Activated CD8-positive, alpha-beta memory T cell treated with anti-CD3 and anti-CD28 coated beads, Interleukin-2, amount 50 U/mL, for 24 hours (primary cell): ENCODE results near the gene CSRP1.
"Not testable (repeated sequence)": the region's sequence is repeated elsewhere in the genome, so short reads cannot be mapped to it uniquely, and the experiment has no call there.

ENCODE experiments used
- DNase-seq: peaks from one replicate; pipeline ENCODE4 v3.0.0-alpha.2; 2020; ENCODE audit errors: extremely low read depth

Gene CSRP1

GRCh38 chr1:201476670-201477344, 30.1 kb downstream of the CSRP1 start:
- DNase-seq: no peak

GRCh38 chr1:201475915-201476669, 30.8 kb downstream of the CSRP1 start:
- no peak for DNase-seq

GRCh38 chr1:201475130-201475529, 31.8 kb downstream of the CSRP1 start:
- no peak for DNase-seq

DNA sequence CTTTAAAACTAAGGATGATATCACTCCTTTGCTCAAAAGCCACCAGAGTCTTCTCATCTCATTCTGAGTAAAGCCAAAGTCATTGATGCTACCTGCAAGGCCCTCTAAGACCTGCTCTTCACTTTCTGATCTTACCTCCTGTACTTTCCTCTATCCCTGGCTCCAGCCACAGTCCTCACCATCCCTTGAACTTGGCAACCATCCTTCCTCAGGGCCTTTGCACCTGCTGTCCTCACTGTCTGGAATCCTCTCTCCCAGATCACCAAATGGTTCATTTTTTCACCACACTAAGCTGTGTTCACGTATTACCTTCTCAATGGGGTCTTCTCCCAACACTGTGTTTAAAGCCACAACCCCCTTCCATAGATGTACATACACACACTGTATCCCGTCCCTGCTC, 33.6 kb downstream of the CSRP1 start:
- no peak for DNase-seq

GRCh38 chr1:201472321-201472720, 34.6 kb downstream of the CSRP1 start:
- not testable (repeated sequence) for DNase-seq

DNA sequence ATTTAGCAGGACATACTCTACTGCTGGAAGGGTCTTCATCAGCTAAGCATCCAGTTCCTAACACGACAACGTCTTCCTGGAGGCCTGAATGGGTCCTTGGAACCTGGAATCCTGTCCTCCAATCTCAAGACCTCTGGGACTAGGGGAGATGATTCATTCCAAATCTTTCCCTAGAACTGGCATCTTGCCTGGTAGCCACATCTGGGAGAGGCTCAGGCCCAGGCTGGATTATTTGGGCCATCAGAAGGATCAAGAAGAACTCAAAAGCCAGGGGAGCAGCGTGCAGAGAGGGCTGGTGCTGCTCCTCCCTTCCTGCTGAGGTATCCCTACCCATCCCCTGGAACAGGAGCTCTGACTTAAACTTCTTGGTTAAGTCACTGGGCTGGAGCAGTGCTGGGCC, 35.2 kb downstream of the CSRP1 start:
- DNase-seq: no peak

GRCh38 chr1:201470581-201470980, 36.3 kb downstream of the CSRP1 start:
- no peak for DNase-seq

GRCh38 chr1:201469645-201470074, 37.3 kb downstream of the CSRP1 start:
- no peak for DNase-seq

GRCh38 chr1:201468844-201469644, 37.9 kb downstream of the CSRP1 start, which contains the start of gene PHLDA3:
Gene PHLDA3 (minus strand): TSS chr1:201469188. CDS start chr1:201468786, 402 bp downstream.
- DNase-seq: no peak

DNA sequence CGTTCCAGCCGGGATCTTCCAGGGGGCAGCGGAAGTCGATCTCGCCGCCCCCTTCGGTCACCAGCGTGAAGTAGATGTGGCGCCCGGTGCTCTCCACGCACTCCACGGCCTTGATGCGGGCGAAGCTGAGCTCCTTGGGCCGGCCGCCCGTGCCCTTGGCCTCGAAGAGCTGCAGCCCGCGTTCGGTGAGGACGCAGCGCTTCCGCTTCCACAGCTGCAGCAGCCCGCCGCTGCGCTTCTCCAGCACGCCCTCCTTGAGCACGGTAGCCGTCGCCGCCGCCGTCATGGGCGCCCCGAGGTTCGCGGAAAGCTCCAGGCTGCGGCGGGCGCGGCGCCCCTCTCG, 38.5 kb downstream of the CSRP1 start:
- DNase-seq: no peak

- DNase-seq: no peak
Measured at GRCh38 chr1:201466492-201466891, 40.4 kb downstream of the CSRP1 start.

DNA sequence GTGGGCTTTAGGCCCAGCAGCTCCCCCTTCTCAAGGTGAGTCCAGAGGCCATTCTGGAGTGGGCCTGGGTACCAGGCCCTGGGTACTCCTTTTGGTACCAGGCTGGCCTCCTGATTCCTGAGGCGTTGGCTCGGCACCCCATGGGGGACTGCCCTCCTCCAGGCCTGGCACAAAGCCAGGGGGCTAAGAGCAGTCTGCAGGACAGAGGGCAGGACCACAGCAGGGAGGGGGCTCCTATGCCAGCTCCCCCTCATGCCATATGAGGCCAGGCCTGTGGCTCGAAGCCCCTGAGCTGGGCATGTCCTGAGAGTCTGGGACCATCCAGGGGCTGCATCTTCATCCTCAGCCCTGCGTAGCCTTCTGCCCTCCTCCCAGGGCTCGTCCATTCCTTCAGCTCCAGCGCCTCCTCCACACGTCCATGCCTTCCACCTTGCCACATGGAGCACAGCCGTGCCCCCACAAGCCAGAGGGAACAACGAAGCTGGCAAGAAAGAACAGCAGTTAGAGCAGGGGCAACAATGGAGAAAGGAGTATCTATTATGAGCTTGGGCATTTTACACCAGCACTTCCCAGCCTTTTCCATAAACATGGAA, 41.1 kb downstream of the CSRP1 start:
- DNase-seq: no peak

DNA sequence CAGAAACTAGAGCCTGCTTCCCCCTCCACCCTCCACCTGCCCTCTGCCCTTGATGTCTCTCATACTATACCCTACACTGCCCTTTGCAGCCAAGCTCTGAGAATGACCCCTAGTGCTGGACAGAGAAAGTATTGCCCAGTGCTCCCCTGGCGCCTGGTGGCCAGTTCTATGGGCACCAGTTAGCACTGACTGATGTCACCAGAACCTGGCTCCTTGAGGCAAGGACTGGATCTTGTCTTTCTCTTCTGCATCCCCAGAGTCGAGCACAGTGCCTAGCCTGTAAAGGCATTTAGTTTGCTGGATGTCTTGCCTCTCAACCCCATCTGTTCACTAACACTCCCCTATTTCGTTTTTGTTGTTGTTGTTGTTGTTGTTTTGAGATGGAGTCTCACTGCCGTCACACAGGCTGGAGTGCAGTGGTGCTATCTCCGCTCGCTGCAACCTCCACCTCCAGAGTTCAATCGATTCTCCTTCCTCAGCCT, 43.8 kb downstream of the CSRP1 start:
- DNase-seq: no peak

DNA sequence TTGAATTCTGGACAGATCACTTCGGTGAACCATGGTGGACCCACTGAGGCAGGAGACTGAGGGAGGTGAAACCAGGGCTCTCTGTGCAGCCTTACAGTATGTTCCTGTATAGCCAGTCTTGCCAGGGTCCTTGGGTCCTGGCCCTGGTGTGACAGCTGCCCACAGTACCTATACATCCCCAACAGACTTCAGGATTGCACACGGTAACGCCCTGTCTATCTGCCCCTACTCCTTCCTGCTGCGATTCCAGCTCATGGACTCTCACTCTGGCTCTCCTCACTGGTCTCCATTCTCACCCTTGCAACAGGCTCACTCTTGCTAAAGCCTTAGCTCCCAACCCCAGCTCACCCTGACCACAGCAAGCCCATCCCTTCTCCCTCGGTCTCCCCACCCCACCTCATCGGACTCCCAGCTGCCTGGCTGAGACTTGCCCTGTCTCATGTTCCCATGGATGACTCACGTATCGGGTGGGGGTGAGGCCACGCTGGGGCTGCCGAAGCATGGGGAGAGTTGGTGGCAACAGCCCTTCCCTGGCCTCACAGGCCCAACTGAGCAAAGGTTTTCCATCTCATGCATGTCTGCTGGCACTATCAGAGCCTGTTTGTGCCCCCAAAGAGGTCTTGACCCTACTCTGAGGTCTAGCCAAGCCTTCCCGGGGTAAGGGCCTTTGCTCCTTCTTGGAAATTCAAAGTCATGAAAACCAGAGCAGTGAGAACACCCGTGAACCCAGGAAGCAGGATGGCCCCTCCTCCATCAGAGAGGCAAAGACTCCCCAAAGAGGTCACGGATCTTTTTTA, 45.1 kb downstream of the CSRP1 start:
- no peak for DNase-seq

DNA sequence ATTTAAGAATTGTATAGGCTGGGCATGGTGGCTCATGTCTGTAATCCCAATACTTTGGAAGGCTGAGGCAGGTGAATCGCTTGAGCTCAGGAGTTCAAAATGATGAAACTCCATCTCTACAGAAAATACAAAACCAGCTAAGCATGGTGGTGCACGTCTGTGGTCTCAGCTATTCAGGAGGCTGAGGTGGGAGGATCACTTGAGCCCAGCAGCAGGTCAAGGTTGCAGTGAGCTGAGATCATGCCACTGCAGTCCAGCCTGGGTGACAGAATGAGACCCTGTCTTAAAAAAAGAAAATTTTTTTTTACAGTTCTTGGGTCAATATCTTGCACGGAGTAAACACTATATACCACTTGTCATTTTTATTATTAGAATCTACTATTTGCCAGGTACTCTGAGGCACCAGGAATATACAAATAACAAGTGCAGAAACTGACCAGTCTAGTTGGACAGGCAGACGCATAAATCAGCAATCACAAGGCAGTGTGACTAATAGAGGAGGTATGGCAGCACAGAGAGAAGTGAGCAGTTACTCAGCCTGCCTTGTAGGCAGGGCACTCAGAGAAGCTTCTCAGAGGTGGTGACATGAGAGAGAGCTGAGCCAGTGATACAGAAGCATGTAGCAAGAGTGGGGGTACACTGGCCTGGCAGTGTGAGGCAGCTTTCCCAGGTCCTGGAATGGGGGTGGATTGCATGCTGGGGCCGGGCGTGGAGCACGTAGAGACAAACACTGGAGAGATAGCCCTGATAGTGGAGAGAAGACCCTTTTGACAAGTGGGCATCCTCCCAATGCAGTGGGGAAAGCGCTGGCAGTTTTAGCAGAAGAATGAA, 45.9 kb downstream of the CSRP1 start:
- DNase-seq: no peak

GRCh38 chr1:201459775-201460174, 47.1 kb downstream of the CSRP1 start:
- DNase-seq: no peak

- DNase-seq: no peak
Measured at GRCh38 chr1:201459052-201459451, 47.9 kb downstream of the CSRP1 start.

- DNase-seq: no peak
Measured at GRCh38 chr1:201457508-201457960, 49.4 kb downstream of the CSRP1 start.

GRCh38 chr1:201456499-201457309, 50.2 kb downstream of the CSRP1 start:
- DNase-seq: no peak
